Loucy (cell line): ENCODE results near the gene ACD.

ENCODE experiments used
- EZH2phosphoT487 ChIP-seq: fragments of 200-600 bp; IDR thresholded peaks from 2 replicates; pipeline ENCODE4 v1.6.1; 2018; ENCODE audit warnings: antibody characterized with exemption, mild to moderate bottlenecking, moderate library complexity, borderline replicate concordance
- TF ChIP-seq, protein P1 (sequence below): fragments of 200-600 bp; sonication (generic); conservative IDR thresholded peaks from 2 replicates; pipeline ENCODE4 v1.5.1; 2014; ENCODE audit warnings: mild to moderate bottlenecking, antibody characterized with exemption, low read length

DNA sequence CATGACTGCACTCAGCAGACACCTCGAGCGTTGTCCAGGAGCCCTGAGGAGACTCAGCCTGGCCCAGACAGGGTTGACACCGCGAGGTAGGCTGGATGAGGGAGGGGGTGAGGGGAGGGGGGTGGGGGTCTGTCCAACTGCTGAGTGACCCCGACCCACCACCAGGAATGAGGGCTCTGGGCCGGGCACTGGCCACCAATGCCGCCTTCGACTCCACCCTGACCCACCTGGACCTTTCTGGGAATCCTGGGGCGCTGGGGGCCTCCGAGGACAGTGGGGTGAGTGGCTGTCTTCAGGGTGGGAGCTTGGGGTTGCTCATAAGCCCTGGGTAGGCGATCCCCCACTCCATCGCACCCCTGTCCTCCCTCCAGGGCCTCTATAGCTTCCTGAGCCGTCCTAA lies 12.4 kb downstream of the ACD start:
- no peak for TF ChIP-seq EZH2phosphoT487
- TF ChIP-seq, protein P1, sequence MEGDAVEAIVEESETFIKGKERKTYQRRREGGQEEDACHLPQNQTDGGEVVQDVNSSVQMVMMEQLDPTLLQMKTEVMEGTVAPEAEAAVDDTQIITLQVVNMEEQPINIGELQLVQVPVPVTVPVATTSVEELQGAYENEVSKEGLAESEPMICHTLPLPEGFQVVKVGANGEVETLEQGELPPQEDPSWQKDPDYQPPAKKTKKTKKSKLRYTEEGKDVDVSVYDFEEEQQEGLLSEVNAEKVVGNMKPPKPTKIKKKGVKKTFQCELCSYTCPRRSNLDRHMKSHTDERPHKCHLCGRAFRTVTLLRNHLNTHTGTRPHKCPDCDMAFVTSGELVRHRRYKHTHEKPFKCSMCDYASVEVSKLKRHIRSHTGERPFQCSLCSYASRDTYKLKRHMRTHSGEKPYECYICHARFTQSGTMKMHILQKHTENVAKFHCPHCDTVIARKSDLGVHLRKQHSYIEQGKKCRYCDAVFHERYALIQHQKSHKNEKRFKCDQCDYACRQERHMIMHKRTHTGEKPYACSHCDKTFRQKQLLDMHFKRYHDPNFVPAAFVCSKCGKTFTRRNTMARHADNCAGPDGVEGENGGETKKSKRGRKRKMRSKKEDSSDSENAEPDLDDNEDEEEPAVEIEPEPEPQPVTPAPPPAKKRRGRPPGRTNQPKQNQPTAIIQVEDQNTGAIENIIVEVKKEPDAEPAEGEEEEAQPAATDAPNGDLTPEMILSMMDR = no peak
